DOHH2 (cell line): ENCODE data around the gene CCL11.

Source experiments
- H3F3A ChIP-seq: fragments of 200-600 bp; sonication (generic), shearing (Covaris generic); 2 replicates; pipeline ENCODE4 v1.6.0; 2016; ENCODE audit warnings: antibody characterized with exemption, mild to moderate bottlenecking; ENCODE audit not compliant: control insufficient read depth, insufficient read depth
- H3K27ac ChIP-seq: fragments of 200-600 bp; sonication (generic); 2 replicates; pipeline ENCODE4 v1.5.1; 2014; ENCODE audit warnings: low read depth, mild to moderate bottlenecking, low read length, moderate library complexity
- H3K27me3 ChIP-seq: fragments of 200-600 bp; sonication (generic); 2 replicates; pipeline ENCODE4 v1.6.1; 2014; ENCODE audit warnings: mild to moderate bottlenecking, low read length, mixed read lengths; ENCODE audit not compliant: control insufficient read depth
- H3K36me3 ChIP-seq: fragments of 200-600 bp; sonication (generic); 2 replicates; pipeline ENCODE4 v1.6.1; 2014; ENCODE audit warnings: mild to moderate bottlenecking, low read length, moderate library complexity, mixed read lengths; ENCODE audit not compliant: control insufficient read depth
- H3K4me1 ChIP-seq: fragments of 200-600 bp; sonication (generic); 2 replicates; pipeline ENCODE4 v1.6.1; 2014; ENCODE audit warnings: mild to moderate bottlenecking, low read length, mixed read lengths; ENCODE audit not compliant: control insufficient read depth
- H3K4me2 ChIP-seq: fragments of 200-600 bp; sonication (generic); 2 replicates; pipeline ENCODE4 v1.6.0; 2014; ENCODE audit warnings: mild to moderate bottlenecking, low read length, moderate library complexity
- H3K4me3 ChIP-seq: fragments of 200-600 bp; sonication (generic); 2 replicates; pipeline ENCODE4 v1.5.1; 2014; ENCODE audit warnings: mild to moderate bottlenecking, low read length, mixed read lengths
- H3K79me2 ChIP-seq: fragments of 200-600 bp; sonication (generic); 2 replicates; pipeline ENCODE4 v1.6.1; 2014; ENCODE audit warnings: mild to moderate bottlenecking, low read length, mixed read lengths; ENCODE audit not compliant: control insufficient read depth
- H3K9me2 ChIP-seq: fragments of 200-600 bp; sonication (generic); replicated peaks from 2 replicates; pipeline ENCODE4 v1.6.1; 2014; ENCODE audit warnings: mild to moderate bottlenecking, low read length, mixed read lengths; ENCODE audit not compliant: control insufficient read depth
- H3K9me3 ChIP-seq: fragments of 200-600 bp; sonication (generic); 2 replicates; pipeline ENCODE4 v1.6.1; 2014; ENCODE audit warnings: antibody characterized with exemption, low read length, mixed read lengths; ENCODE audit not compliant: control insufficient read depth, insufficient read depth
- H4K20me1 ChIP-seq: fragments of 200-600 bp; sonication (generic); 2 replicates; pipeline ENCODE4 v1.6.0; 2014; ENCODE audit warnings: low read depth, mild to moderate bottlenecking, antibody characterized with exemption, low read length, moderate library complexity; ENCODE audit not compliant: control insufficient read depth, insufficient read depth
- CTCF ChIP-seq: fragments of 200-600 bp; sonication (generic); IDR thresholded peaks from one replicate; pipeline ENCODE4 v1.5.1; 2014; ENCODE audit warnings: antibody characterized with exemption, mild to moderate bottlenecking, low read depth, low read length; ENCODE audit not compliant: poor library complexity, severe bottlenecking
- EZH2phosphoT487 ChIP-seq: fragments of 200-600 bp; sonication (generic); IDR thresholded peaks from 2 replicates; pipeline ENCODE4 v1.6.1; 2017; ENCODE audit warnings: borderline replicate concordance, mild to moderate bottlenecking, antibody characterized with exemption, low read length, moderate library complexity, mixed read lengths

CCL11 gene

GRCh38 chr17:34290586-34290985 lies 5.0 kb downstream of the CCL11 start:
- Histone ChIP-seq H3K9me3 (no peaks in the 10 kb centered on the region), H3F3A (no peaks in the 10 kb centered on the region), H3K36me3 (no peaks in the 10 kb centered on the region), H3K27ac (no peak overlapping the region), H3K4me2 (no peak overlapping the region), H3K9me2 (no peaks in the 10 kb centered on the region), H3K4me3 (no peak overlapping the region), H3K4me1 (no peaks in the 10 kb centered on the region), H3K27me3 (peaks cover 2% of the 10 kb centered on the region; the same call in 1 of the 2 replicates), H3K79me2 (no peaks in the 10 kb centered on the region), H4K20me1 (no peaks in the 10 kb centered on the region)
- no peak for TF ChIP-seq CTCF
- no peak for TF ChIP-seq EZH2phosphoT487

- no peaks in the 10 kb centered on the region for H3K9me2 ChIP-seq
- no peak overlapping the region for H3K27ac ChIP-seq
- TF ChIP-seq CTCF = no peak
- no peak for TF ChIP-seq EZH2phosphoT487
- H3K79me2 ChIP-seq = no peaks in the 10 kb centered on the region
- no peak overlapping the region for H3K4me2 ChIP-seq
- H3K4me3 ChIP-seq = no peak overlapping the region
- no peaks in the 10 kb centered on the region for H3K9me3 ChIP-seq
- H3K27me3 ChIP-seq = peaks cover 2% of the 10 kb centered on the region; the same call in 1 of the 2 replicates
- H3F3A ChIP-seq = no peaks in the 10 kb centered on the region
- H4K20me1 ChIP-seq = no peaks in the 10 kb centered on the region
- no peaks in the 10 kb centered on the region for H3K36me3 ChIP-seq
- H3K4me1 ChIP-seq = no peaks in the 10 kb centered on the region
Observed at GRCh38 chr17:34291721-34292348, 6.3 kb downstream of the CCL11 start.

GRCh38 chr17:34299027-34299426 lies 13.5 kb downstream of the CCL11 start:
- Histone ChIP-seq H3K36me3 (no peaks in the 10 kb centered on the region), H3F3A (no peaks in the 10 kb centered on the region), H3K4me1 (no peaks in the 10 kb centered on the region), H3K27me3 (no peaks in the 10 kb centered on the region), H3K79me2 (no peaks in the 10 kb centered on the region), H4K20me1 (no peaks in the 10 kb centered on the region), H3K27ac (no peak overlapping the region), H3K4me3 (no peak overlapping the region), H3K9me2 (no peaks in the 10 kb centered on the region), H3K4me2 (no peak overlapping the region), H3K9me3 (no peaks in the 10 kb centered on the region)
- TF ChIP-seq CTCF (no peak), EZH2phosphoT487 (no peak)
